HG03442 (cell line): Measurements from ENCODE around the gene STRA6.

ENCODE experiments used
- ATAC-seq: cut with Tn5 transposase; IDR thresholded peaks from one replicate; pipeline ENCODE4 v1.9.1; 2021; ENCODE audit warnings: mild to moderate bottlenecking, moderate library complexity; ENCODE audit not compliant: unreplicated experiment

The STRA6 gene

DNA sequence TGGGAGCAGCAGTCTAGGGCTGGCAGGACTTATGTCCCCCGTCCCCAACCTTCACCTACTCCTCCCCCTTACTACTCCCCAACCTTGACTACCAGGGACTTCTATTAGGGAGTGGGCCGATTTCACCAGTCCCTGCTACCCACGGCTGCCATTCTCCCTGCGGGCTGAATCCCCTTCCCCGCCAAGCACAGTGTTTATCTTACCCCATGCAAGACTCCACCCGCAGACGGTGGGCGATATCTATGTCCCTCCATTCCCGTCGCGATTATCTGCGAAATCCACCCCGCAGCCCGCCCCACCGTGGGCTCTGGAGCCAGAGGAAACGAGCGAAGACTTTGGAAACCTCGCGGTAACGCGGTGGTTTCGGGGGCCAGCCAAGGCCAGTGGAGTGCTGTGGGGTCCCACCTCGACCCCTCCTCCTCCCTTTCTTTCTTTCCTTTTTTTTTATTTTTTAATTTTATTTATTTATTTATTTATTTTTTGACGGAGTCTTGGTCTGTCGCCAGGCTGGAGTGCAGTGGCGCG is 67.5 kb downstream of the STRA6 start:
- no peak for ATAC-seq

DNA sequence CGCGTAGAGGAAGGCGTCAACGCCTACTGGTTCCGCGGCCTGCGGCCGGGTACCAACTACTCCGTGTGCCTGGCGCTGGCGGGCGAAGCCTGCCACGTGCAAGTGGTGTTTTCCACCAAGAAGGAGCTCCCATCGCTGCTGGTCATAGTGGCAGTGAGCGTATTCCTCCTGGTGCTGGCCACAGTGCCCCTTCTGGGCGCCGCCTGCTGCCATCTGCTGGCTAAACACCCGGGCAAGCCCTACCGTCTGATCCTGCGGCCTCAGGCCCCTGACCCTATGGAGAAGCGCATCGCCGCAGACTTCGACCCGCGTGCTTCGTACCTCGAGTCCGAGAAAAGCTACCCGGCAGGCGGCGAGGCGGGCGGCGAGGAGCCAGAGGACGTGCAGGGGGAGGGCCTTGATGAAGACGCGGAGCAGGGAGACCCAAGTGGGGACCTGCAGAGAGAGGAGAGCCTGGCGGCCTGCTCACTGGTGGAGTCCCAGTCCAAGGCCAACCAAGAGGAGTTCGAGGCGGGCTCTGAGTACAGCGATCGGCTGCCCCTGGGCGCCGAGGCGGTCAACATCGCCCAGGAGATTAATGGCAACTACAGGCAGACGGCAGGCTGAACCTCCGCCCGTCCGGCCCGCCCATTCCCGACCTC is 68.1 kb downstream of the STRA6 start:
- no peak for ATAC-seq

DNA sequence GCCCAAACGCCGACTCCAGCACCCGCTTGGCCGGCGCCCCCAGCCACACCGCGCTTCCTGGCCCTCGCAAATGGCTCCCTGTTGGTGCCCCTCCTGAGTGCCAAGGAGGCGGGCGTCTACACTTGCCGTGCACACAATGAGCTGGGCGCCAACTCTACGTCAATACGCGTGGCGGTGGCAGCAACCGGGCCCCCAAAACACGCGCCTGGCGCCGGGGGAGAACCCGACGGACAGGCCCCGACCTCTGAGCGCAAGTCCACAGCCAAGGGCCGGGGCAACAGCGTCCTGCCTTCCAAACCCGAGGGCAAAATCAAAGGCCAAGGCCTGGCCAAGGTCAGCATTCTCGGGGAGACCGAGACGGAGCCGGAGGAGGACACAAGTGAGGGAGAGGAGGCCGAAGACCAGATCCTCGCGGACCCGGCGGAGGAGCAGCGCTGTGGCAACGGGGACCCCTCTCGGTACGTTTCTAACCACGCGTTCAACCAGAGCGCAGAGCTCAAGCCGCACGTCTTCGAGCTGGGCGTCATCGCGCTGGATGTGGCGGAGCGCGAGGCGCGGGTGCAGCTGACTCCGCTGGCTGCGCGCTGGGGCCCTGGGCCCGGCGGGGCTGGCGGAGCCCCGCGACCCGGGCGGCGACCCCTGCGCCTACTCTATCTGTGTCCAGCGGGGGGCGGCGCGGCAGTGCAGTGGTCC is 68.7 kb downstream of the STRA6 start:
- ATAC-seq: no peak

DNA sequence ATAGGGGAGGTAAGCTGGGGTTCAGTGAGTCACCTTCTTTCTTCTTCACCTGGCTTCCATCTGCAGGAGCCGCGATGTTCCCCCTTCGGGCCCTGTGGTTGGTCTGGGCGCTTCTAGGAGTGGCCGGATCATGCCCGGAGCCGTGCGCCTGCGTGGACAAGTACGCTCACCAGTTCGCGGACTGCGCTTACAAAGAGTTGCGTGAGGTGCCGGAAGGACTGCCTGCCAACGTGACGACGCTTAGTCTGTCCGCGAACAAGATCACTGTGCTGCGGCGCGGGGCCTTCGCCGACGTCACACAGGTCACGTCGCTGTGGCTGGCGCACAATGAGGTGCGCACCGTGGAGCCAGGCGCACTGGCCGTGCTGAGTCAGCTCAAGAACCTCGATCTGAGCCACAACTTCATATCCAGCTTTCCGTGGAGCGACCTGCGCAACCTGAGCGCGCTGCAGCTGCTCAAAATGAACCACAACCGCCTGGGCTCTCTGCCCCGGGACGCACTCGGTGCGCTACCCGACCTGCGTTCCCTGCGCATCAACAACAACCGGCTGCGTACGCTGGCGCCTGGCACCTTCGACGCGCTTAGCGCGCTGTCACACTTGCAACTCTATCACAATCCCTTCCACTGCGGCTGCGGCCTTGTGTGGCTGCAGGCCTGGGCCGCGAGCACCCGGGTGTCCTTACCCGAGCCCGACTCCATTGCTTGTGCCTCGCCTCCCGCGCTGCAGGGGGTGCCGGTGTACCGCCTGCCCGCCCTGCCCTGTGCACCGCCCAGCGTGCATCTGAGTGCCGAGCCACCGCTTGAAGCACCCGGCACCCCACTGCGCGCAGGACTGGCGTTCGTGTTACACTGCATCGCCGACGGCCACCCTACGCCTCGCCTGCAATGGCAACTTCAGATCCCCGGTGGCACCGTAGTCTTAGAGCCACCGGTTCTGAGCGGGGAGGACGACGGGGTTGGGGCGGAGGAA is 69.6 kb downstream of the STRA6 start:
- ATAC-seq: no peak

DNA sequence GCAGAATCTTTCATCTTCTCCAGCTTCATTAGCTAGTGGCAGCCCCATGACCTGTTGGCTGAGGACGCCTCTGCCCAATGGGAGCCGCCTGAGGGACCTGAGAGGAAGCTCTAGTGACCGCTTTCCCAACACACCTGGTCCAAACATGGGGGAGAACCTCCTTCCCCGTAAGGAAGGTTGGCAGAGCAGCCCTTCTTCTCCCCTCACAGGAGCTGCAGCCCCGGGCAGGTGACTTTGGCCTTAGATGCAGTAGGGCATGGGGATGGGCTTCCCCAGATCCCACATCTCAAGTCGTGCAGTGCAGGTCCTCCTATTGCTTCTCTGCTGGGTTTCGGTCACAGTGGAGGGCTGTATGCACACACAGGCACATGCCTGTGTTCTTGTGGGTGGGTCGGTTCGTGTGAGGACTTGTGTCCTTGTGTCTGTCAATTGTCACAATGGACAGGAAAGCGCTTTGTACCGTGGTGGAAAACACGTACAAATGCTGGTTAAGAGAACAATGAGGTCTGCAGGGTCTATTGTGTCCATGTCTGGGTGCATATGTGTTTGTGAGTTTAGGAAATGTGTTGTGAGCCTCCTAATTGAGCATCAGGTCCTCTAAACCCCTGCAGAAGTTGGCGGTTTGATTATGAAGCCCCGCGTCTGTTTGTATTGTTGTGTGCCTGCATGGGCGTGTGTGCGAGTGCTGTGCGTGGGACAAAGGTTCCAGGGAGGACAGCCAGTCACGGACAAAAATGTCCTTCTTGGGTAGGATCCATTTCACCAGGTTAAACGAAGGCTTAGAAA is 70.8 kb downstream of the STRA6 start:
- no peak for ATAC-seq

DNA sequence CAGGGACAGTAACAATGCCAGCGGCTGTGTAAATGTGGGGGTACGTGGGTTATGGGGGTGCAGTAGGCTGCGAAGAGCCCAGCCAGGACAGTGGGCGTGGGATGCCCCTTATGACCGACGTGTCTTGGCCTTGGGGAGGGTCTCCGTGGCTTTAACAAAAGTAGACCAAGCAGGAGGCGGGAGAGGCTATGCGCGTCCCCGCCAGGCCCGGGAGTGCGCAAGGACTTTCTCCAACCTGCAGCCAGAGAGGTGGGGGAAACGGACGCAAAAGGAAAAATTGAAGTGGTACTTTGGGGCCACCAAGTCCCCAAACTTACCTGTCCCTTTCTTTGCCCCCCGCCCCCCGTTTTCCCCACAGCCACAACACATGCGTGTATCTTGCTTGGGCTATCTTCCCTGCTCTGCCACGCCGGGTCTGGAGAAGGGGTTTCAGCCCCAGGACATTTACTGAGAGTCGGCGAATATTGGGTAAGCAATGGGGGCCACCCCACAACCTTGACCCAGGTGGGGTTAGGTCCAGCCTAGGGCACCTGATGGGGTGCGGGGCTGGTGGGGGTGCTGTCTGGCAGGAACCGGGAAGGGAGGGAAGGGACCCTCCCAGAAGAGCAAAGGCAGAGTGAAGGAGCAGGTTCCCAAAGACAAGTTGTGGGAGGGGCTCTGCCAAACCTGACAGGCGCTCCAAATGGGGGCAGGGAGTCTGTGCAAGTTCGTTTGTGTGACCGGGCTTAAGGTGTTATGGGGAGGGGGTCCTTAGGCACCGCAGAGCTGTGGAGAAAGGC is 71.5 kb downstream of the STRA6 start:
- no peak for ATAC-seq

DNA sequence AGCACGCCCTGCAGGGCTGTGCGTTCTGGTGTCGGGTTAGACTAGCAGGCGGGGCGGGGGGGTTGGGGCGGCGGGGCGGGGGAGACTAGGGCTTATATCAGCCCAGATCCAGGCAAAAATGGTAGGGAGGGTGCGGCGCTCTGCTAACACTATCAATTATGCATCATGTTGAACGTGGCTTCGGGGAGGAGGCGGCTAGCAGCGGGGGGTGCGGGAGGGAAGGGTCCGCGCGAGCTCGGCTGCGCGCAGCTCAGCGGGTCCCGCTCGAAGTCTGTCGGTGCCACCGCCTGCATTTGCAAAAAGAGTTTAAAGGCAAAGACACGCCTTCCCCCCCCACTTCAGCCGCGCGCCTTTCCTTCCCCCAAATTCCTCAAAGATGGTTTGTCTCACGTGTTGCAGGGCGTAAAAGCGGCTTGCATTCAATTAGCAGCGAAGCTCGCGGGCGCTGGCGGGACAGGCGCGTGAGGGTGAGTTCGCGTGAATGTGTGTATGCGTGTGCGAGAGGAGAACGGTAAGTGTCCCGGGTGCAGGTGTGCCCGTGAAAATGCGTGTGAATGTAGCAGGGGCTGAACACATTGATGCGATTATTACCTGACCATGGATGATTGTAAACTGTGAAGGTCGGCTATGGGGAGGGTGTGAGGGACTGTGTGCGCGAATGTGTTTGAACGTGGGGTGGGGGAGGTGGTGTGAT is 72.3 kb downstream of the STRA6 start, which contains the start of gene ISLR2:
TSS of gene ISLR2 (plus strand) at position 432 of the 694 bp plus-strand sequence. CDS start 2,169 bp downstream, outside the sequence.
- ATAC-seq: no peak

DNA sequence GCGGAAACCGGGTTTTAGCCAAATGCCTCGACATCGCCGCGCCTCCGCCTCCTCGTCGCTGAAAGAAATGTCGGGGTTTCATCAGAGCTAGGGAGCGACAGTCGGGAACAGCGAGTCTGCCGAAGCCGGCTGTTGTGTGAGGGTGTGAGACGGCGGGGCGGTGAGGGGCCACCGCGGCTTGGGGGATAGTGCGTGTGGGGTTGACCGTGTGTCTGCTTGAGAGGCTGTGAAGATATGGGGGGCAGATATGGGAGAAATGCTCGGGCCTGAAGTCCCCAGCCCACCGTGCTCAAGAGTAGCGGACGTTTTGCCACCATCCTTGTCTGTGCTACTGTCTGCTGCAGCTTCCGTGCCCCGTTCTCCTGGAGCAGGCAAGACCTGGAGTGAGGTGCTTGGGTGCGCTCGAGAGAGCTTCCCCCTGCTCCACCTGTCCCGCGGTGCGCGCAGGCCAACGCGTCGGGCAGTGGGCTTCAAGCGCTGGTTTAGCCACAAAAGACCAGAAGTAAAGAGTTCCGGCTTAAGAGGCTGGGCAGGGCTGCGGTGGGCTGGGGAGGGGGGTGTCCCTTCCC is 72.9 kb downstream of the STRA6 start:
- no peak for ATAC-seq
